SIG-M5 treated with dmso at 0.1 percent for 504 hours (cell line): Measurements from ENCODE around the gene CES3.

Experiments used
- DNase-seq: peaks from one replicate; lab custom pipeline; 2025; ENCODE audit not compliant: unreplicated experiment; lab: John Stamatoyannopoulos, UW

CES3 gene, protein sequence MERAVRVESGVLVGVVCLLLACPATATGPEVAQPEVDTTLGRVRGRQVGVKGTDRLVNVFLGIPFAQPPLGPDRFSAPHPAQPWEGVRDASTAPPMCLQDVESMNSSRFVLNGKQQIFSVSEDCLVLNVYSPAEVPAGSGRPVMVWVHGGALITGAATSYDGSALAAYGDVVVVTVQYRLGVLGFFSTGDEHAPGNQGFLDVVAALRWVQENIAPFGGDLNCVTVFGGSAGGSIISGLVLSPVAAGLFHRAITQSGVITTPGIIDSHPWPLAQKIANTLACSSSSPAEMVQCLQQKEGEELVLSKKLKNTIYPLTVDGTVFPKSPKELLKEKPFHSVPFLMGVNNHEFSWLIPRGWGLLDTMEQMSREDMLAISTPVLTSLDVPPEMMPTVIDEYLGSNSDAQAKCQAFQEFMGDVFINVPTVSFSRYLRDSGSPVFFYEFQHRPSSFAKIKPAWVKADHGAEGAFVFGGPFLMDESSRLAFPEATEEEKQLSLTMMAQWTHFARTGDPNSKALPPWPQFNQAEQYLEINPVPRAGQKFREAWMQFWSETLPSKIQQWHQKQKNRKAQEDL

DNA sequence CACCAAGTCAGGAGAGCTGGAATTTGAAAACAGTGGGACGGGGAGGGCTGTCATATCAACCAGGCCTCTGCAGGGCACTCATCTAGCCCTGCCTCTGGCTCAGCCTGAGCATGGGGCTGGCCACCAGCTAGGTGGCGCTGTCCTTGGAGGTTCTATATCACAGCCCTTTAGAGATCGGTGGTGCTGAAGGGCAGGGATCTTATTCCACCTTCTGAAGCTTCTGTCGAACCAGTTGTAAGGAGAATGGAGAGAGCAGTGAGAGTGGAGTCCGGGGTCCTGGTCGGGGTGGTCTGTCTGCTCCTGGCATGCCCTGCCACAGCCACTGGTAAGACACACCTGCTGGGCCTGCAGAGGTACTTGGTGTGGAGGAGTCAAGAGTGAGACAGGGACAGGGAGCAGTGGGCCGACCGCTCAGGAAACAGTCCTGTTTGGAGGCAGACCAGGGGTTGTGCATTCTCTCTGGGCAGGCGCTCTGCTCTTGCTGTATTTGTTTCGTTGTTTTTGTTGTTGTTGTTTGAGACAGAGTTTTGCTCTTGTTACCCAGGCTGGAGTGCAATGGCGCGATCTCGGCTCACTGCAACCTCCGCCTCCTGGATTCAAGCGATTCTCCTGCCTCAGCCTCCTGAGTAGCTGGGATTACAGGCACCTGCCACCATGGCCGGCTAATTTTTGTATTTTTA lies at the start of gene CES3:
Gene CES3, plus strand, starts transcription at position 202 of the 680 bp plus-strand sequence. Its CDS starts 42 bp downstream, at position 244.
- peak; percentile 55 for DNase-seq

- DNase-seq: no peak
These were observed 49.3 kb upstream of the CES3 start for GRCh38 chr16:66911801-66912200.

DNA sequence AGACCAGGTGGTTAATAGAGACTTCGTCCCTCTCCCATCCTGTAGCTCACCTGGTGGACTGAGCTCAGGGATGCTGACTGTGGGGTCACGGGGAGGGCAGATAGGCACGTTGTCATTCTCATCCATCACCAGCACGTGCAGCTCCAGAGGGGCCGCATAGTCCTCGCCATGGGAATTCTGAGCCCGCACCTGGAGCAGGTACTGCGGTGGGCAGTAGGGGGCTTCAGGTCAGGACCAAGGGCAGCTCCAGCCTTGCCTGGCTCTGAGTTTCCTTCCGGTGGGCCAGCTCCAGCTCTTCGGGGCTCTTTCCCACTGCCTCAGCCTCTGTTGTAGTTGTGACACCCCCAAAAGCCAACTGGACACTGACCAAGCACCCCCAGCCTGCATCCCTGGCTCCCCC lies 48.0 kb upstream of the CES3 start:
- DNase-seq: no peak

DNA sequence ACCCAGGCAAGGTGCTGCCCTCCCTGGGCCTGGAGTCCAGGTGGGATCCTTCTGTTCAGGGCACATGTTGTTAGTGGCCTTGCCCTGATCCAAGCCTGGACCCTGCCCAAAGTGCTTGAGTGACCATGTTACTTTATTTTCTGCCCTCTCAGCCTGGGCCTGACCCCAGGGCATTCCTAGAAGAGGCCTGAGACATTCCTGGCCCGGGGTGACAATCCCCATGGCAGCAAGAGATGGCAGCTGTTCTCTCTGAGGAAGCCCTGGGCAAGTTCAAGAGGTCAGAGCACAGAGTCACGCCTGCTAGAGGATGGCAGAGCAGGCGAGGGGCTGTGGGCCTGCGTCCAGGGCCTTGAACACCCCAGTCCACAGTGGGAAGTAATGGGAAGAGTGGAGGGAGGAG lies 47.4 kb upstream of the CES3 start:
- DNase-seq: no peak

- DNase-seq: no peak
These were observed 46.5 kb upstream of the CES3 start for GRCh38 chr16:66914541-66914940.

- DNase-seq: no peak
These were observed 46.0 kb upstream of the CES3 start for GRCh38 chr16:66915041-66915440.

DNA sequence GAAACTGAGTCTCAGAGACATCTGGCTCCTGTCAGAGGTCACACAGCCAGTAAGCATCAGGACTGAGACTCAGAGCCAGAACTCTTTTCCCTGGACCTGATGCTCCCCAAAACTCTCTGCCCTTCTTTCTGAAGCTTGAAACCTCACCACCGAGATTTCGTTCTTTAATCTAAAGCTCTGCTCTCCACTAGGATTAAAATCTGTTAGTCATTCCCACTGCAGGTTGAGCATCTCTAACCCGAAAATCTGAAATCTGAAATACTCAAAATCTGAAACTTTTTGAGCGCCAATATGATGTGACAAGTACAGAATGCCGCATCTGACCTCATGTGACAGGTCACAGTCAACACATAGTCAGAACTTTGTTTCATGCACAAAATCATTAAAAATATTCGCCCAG lies 44.5 kb upstream of the CES3 start:
- no peak for DNase-seq

GRCh38 chr16:66917741-66918140 lies 43.3 kb upstream of the CES3 start:
- no peak for DNase-seq

DNA sequence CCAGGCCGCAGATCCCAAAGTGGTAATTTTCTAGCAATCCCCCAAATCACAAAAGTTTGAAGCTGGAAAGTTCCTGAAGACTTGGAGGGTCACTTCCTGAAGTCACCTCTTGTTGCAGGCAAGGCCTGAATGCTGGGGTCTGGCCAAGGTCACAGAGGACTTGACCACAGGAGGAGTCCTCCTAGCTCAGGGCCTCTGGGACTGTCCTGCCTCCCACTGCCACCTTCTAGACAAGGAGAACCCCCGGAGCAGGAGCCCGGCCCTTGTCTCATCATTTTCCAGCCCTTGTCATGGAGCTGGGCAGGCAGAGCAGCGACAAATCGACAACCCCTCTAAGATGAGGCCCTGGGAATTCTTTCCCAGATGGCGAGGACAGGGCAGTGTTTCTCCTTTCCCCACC lies 42.7 kb upstream of the CES3 start:
- DNase-seq: no peak

DNA sequence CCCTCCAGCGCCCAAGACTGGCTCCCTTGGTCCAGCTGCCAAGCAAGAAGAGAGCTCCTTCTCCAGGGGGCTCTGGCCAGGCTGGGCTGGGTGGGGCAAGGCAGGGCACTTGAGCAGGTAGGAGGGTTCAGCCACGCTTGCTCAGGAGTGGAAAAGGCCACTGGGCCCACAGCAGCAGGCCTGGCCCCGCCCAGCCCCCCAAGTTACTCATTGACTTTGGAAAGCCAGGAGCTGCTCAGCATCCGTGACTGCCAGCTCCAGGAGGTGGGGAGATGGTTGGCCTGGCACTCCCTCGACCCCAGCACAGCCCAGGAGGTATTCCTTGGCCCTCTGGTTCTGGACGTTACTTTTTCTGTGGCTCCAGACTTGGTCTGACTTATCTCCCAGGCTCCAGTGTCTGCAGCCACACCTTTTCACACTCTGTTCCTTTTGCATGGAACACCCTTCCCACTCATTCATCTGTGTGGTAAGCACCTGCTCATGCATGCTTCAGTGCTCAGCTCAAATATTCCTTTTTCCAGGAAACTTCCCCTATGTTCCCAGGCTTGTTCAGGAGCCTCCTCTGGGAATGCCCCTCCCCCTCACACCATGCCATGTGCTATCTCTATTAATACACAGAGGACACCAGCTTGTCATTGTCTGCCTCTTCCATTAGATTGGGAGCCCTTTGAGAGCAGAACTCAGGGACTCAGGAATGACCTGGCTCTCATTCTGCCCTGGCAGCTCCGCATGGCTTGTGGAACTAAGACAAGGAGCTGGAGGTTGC lies 42.1 kb upstream of the CES3 start, which contains the start of gene CDH16:
Gene CDH16, minus strand, starts transcription at position 83 of the 766 bp plus-strand sequence. CDS start 820 bp downstream, outside the sequence.
- DNase-seq: no peak

DNA sequence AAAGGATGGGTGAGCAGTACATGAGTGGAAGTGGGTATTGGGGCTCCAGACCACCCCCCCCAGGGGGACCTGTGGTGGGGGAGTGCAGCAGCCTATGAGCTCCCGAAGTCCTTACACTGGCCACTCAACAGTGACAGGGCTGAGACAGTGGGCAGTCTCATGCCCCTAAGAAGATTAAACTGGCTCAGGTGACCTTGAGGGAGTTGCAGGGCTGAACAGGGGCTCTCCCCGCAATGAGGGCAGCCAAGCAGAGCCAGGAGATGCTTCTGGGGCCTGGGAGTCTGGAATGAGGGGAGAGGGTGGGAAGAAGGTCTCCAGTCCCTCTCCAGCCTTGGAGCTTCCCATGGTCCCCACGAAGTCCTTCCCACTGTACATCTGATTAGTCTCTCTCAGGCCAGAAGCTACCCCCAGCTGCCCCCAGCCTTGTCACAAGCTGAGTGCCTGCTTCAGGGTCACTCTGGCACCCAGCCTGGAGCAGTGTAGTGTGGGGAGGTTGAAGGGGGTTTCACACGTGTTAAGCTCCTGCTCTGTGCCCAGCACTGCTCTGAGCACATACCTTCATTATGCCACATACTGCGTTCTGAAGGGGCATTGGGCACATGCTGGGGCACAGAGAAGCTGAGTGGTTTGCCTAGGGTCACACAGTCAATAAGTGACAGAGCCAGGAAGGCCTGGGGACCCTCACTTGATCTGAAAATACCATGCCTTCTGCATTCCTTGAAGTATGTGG lies 41.3 kb upstream of the CES3 start:
- no peak for DNase-seq

DNA sequence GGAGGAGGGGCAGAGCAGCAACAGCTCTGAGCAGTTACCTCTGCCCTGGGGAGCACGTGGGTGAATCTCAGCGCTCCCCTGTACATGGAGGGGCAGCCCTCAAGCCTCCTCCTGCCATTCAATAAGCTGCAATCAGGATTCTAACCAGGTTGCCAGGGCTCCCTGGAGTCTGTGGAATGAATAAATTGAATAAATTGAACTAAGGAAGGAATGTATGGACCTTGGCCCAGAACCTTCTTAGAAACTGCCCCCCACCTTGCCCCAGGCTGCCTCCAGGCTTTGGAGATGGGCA lies 40.8 kb upstream of the CES3 start:
- DNase-seq: no peak

DNA sequence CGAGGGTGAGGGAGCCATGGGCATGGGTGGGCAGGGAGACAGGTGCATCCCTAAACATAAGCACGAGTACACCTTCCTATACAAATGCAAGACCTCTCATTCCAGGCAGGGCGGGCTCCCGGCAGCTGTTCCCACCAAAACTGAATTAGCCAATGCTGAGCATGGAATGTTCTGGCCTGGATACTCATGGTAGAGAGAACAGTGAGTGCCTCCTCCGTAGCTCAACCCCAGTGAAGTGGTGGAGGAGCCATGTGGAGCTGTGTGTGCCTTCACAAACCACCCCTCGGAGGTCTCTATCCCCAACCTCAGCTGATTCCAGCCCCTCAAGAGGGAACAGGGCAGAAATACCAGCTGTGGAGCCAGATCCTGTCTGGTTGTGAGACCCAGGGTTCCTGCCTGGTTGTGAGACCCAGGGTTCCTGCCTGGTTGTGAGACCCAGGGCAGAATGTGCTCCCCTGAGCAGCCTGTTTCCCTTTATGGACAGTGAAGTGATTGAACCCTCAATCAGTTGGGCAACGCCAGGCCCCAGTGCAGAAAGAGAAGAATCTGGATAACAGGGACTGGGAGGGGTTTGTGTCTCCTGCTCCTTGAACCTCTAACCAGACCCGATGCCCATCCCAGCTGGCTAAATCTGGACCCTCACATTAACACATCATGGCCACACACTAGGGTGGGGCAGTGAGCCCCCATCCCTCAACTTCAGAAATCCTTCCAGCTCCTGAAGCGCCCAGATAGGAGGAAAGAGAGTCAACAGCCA lies 40.0 kb upstream of the CES3 start:
- no peak for DNase-seq

- DNase-seq: no peak
These were observed 39.2 kb upstream of the CES3 start for GRCh38 chr16:66921729-66922450.

DNA sequence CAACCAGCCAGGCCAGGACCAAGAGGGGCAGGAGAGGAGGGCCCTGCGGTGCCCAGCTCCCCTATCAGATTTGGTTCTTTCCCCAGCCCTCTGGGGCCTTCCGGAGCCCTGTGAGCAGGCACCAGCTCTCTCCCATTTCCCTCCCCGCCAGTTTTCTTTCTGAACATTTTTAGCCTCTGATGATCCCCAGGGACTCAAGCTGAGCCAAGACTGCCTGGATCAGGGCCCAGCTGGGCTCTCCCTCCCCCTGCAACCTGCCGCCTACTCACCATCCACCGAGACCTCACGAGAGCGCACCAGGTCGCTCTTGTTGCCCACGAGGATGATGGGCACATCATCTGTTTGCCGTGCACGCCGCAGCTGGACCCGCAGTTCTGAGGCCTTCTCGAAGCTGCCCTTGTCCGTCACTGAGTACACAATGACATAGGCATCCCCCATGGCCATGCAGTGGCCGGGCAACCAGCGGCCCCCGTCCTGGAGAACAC lies 37.8 kb upstream of the CES3 start:
- no peak for DNase-seq

- DNase-seq: no peak
These were observed 37.2 kb upstream of the CES3 start for GRCh38 chr16:66923866-66924265.

DNA sequence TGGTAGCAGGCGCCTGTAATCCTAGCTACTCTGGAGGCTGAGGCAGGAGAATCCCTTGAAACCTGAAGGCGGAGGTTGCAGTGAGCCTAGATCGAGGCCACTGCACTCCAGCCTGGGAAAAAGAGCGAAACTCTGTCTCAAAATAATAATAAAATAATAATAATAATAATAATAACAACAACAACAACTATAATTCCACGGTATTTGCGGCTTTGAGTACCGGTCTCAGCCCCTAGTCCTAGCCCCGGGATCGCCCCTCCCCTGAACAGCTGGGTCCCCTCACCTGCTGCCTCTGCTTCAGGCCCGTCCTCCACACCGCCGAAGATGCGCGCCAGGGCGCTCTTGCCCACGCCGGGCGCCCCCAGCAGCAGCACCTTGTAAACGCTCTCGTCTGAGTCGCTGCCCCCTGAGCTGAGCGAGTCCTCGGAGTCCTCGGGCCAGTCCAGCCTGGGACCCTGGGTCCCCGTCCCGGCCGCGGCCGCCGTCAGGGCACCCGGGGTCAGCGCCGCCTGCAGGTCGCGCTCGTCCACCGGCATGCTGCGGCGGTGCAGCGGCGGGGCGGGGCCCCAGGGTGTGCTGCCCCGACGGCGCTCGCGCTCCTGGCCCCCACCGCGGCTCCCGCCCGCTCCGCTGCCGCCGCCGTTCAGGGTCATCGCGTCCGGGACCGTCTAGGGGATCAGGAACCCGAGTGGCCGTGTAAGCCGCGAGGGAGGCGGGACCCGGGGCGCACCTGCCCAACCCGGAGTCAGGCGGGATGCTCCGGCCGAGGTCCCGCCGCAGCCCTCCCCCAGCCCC lies 36.3 kb upstream of the CES3 start:
- DNase-seq: no peak

GRCh38 chr16:66925322-66925840 lies 35.7 kb upstream of the CES3 start, which contains the start of gene RRAD:
Gene RRAD (minus strand): TSS chr16:66925535. CDS start chr16:66925179, 356 bp downstream.
- DNase-seq: no peak
